OCI-M2 (cell line): ENCODE data around the gene CDH26.

Experiments used
- DNase-seq: peaks from one replicate; lab custom pipeline; 2025; ENCODE audit not compliant: unreplicated experiment; lab: John Stamatoyannopoulos, UW

CDH26 gene

GRCh38 chr20:59958123-59958522 lies at the start of gene CDH26:
TSS of gene CDH26 (plus strand) at chr20:59958423. CDS start at chr20:59958727, 304 bp downstream.
- no peak for DNase-seq

GRCh38 chr20:59908855-59909254 lies 49.4 kb upstream of the CDH26 start:
- no peak for DNase-seq

DNA sequence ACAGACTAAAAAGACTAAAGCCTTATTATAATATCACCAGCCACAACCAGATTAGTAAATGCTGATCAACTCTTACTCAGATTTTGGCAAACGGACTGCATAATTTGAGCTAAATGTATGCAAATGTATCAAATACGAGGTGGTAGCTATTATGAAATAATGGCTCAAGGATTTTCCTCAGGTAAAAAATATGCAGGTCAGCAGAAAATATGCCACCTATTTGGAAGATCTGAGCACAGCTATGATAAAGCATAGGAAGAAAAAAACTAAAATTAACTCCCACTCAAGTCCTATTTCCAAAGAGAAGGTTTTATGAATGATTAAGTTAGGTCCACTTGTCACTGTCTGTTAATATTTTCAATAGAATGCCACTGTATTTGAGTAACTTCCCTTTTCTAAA lies 47.2 kb upstream of the CDH26 start:
- DNase-seq = no peak

DNA sequence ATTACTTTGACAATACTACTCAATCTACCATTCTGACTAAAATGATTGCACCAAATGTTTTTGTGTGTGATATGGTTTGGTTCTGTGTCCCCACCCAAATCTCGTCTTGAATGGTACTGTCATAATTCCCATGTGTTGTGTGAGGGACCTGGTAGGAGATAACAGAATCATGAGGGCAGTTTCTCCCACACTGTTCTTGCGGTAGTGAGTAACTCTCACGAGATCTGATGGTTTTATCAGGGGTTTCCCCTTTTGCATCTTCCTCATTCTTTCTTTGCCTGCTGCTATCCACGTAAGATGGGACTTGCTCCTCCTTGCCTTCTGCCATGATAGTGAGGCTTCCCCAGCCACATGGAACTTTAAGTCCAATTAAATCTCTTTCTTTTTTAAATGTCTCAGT lies 45.6 kb upstream of the CDH26 start:
- DNase-seq = no peak

GRCh38 chr20:59920944-59921343 lies 37.3 kb upstream of the CDH26 start:
- no peak for DNase-seq

GRCh38 chr20:59923514-59923913 lies 34.7 kb upstream of the CDH26 start:
- DNase-seq = no peak

DNA sequence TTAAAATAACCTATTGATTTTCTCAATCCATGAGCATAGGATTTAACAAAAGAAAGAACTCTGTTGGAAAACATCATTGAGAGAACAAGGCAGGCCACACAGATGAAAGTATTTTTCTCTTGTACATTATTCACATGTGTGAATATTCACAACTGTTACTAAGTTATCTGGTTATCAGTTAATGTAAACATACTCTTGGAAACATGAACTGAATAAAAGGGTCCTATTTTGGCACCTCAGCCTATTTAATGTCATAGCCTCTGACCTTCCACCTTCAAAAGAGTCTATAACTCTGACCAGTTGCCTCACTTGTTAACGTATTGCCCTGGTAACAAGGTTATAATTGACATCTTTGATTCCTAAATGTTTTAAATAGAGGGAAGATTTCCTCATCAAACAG lies 32.9 kb upstream of the CDH26 start:
- no peak for DNase-seq

GRCh38 chr20:59925899-59926298 lies 32.3 kb upstream of the CDH26 start:
- no peak for DNase-seq

GRCh38 chr20:59931511-59932312 lies 26.5 kb upstream of the CDH26 start:
- DNase-seq = no peak

GRCh38 chr20:59932616-59933295 lies 25.5 kb upstream of the CDH26 start:
- no peak for DNase-seq

DNA sequence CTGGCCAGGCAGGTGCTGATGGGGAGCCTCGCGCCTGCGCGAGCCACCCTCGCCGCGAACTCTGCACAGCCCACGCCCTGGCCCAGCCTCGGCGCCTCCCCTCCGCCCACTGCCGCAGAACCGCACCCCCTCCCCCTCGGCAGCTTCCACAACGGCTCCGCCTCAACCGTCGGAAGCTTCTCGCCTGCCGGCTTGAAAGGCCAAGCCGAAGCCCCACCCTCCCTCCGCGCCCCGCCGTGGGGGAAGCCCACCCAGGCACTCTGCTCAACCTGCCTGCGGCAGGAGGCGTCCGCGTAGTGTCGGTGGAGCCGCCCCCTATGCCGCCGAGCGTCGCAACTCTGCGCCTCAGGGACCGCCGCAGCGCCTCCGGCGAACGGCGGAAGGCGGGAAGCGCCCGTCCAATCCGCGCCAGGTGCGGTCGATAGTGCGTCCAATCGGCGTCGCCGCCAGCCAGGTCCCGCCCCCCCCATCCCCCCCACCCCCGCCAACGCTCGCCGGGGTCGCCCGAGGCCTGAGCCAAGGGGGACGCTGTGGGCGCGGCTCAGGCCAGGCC lies 24.9 kb upstream of the CDH26 start, which contains the start of gene SYCP2:
SYCP2 (minus strand) TSS at position 342 of the 553 bp plus-strand sequence. CDS start 11,224 bp downstream, outside the sequence.
- DNase-seq = peak; percentile 81

DNA sequence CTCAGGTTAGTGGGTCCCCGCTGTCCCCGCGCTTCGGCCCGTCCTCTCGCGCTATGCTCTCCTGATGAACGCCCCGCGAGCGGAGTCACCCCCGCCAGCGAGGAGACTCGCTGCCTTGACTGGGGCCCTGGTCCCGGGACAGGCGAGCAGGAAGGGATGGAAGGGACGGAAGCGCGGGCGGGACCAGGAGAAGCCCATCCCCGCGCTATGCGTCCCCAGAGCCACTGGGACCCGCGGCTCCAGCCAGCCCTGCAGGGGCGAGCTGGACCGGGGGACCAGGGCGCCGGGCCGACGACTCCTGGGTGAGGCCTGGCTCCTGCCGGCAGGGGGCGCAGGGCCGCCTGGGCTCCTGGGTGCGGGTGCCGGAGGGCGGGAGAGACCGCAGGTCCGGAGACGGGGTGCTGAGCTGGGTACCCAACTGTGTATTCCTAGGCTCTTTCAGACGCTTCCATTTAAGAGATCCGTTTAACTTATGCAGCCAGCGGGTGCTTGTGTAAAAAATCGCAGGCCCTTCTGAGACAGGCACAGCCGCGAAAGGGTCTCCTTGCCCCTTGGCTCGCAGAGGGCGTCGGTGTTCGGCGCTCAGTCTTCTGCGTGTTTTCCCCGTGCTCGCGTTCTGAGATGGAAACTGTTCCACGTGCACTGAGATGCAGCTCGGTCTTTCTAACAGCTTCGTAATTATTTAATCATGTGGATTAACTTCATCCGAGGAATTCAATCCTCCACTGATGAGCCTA lies 24.2 kb upstream of the CDH26 start:
- DNase-seq = peak; percentile 63

GRCh38 chr20:59935457-59936185 lies 22.6 kb upstream of the CDH26 start:
- no peak for DNase-seq

DNA sequence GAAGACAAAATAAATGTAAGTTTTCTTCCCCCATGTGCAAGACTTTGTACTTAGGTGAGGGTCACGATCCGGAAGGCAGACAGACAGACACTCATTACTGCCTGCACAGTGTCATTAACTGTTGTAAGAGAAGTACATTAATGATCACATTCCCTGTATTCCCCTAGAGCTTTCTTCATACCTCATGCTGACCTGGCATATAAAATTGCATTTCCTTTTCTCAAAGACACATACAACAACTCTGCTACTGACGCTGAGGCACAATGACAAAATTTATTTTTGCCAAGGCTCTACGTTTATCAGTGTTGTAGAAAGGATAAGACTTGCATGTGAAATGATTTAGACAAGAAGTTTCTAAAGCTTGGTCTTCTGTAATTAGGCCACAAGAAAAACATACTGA lies 21.8 kb upstream of the CDH26 start:
- DNase-seq = no peak

GRCh38 chr20:59937150-59937549 lies 21.1 kb upstream of the CDH26 start:
- no peak for DNase-seq

DNA sequence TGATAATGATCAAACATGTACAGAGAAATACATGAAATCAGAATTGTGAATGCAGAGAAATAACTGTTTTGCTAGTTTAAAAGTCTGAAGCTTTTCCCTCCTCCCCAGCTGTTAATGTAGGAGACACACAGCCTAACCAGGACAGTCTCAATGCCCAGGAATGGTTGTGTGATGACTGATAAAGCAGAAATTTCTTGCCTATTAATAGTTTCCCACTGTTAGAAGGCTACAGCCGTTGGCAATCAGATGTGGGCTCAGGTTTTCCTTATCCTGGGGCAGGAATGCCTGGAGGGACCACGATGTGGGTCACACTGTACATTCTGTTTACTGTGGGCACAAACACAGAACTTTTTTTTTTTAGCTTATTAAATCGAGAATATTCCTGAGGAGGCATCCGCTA lies 20.0 kb upstream of the CDH26 start:
- DNase-seq = no peak

DNA sequence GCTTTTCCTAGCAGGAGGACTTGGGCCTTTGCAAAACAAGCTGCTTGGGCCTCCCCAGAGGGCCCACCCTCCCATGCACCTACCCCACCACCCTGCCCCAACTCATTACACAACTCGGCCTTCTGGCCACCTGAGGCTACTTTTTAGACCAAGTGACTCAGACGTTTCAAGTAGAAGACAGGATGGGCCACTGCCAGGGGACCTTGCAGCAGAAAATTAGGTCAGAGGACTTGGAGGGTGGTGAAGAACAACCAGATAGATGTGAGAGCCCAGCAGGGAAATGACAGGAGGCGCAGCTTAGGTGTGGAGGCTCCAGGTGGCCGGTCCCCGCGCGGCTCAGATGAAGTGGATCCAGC lies 19.5 kb upstream of the CDH26 start:
- no peak for DNase-seq

DNA sequence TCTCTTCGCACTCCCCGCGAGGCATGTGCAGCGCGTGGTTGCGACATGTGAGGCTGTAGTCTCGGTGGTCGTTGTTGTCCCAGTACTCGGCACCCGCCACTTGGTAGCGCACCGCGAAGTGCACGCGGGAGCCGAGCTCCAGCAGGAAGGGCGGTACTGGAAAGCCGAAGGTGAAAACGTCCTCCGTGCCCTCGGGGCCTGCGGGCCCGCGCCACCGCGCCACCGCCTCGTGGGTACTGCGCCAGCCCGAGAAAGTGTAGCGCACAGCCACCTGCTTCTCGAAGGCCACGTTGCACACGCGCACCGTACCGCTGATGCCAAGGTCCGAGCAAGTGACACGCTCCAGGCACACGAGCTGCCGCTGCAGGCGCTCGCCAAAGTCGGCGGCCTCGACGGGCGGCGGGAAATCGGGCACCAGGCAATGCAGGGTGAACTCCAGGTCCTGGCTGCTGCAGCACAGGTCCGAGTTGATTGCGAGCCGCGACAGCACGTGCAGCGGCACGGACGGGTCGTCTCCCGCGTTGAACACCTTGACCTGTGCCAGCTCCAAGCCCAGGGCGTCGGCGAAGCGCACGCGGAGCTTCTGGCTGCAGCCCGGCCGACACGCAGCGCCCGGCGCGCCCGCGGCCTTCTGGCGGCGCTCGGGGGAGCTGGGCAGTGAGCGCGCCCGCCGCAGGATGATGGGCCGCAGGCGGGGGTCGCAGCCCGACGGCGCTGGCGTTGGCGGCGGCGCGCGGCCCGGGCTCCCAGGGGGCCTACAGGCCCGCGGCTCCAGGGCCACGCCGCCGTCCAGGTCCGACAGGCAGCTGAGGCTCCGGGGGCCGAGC lies 19.0 kb upstream of the CDH26 start:
- no peak for DNase-seq

- DNase-seq = no peak
Measured at GRCh38 chr20:59939879-59940128, 18.4 kb upstream of the CDH26 start.
